Astrocyte of the cerebellum (primary cell): ENCODE data around the gene RXRB.

Experiments used
- DNase-seq: peaks from one replicate; pipeline ENCODE4 v3.0.0-alpha.2; 2011; ENCODE audit warnings: low read depth
- H3K4me3 ChIP-seq: 2 replicates; pipeline ENCODE4 v1.5.1; 2011; ENCODE audit warnings: mild to moderate bottlenecking, low read depth, low read length, moderate library complexity
- CTCF ChIP-seq: IDR thresholded peaks from 2 replicates; pipeline ENCODE4 v1.5.1; 2012; ENCODE audit warnings: low read length, low read depth, moderate library complexity, mild to moderate bottlenecking; ENCODE audit errors: missing control alignments
- in situ Hi-C: cut with HindIII; loops from 2 replicates; pipeline ENCODE4 v1.10.0; 2017; ENCODE audit warnings: low sequenced_read_pairs

RXRB gene

GRCh38 chr6:33167374-33168283 lies 32.8 kb downstream of the RXRB start:
- DNase-seq: no peak
- in situ Hi-C loops: no loop called here
- no peak overlapping the region for H3K4me3 ChIP-seq
- no peak for TF ChIP-seq CTCF

- DNase-seq: no peak
- in situ Hi-C loops: no loop called here
- TF ChIP-seq CTCF: no peak
- no peak overlapping the region for H3K4me3 ChIP-seq
Observed at GRCh38 chr6:33166811-33167210, 33.7 kb downstream of the RXRB start.

GRCh38 chr6:33166363-33166762 lies 34.1 kb downstream of the RXRB start:
- no peak overlapping the region for H3K4me3 ChIP-seq
- in situ Hi-C loops: no loop called here
- no peak for DNase-seq
- TF ChIP-seq CTCF: no peak

- no peak for TF ChIP-seq CTCF
- no peak overlapping the region for H3K4me3 ChIP-seq
- no peak for DNase-seq
- in situ Hi-C loops: no loop called here
Observed at GRCh38 chr6:33165581-33166258, 34.7 kb downstream of the RXRB start.

- no peak for DNase-seq
- in situ Hi-C loops: no loop called here
- no peak for TF ChIP-seq CTCF
- no peak overlapping the region for H3K4me3 ChIP-seq
Observed at GRCh38 chr6:33164665-33165373, 35.6 kb downstream of the RXRB start.

- in situ Hi-C loops: no loop called here
- no peak for TF ChIP-seq CTCF
- DNase-seq: no peak
- H3K4me3 ChIP-seq: no peak overlapping the region
Observed at GRCh38 chr6:33164176-33164575, 36.3 kb downstream of the RXRB start.
